UCSD-AML1 (cell line): ENCODE data around the gene DAP.
A peak's percentile ranks its signal among the peaks of the same experiment; 100 is the strongest.

Experiments used
- DNase-seq: peaks from one replicate; lab custom pipeline; 2025; ENCODE audit not compliant: unreplicated experiment; lab: John Stamatoyannopoulos, UW

Gene DAP

GRCh38 chr5:10761933-10762775 lies 1.1 kb upstream of the DAP start:
- DNase-seq, result peak; percentile 76

GRCh38 chr5:10760921-10761184 lies 181 bp downstream of the DAP start:
- DNase-seq, result no peak

DNA sequence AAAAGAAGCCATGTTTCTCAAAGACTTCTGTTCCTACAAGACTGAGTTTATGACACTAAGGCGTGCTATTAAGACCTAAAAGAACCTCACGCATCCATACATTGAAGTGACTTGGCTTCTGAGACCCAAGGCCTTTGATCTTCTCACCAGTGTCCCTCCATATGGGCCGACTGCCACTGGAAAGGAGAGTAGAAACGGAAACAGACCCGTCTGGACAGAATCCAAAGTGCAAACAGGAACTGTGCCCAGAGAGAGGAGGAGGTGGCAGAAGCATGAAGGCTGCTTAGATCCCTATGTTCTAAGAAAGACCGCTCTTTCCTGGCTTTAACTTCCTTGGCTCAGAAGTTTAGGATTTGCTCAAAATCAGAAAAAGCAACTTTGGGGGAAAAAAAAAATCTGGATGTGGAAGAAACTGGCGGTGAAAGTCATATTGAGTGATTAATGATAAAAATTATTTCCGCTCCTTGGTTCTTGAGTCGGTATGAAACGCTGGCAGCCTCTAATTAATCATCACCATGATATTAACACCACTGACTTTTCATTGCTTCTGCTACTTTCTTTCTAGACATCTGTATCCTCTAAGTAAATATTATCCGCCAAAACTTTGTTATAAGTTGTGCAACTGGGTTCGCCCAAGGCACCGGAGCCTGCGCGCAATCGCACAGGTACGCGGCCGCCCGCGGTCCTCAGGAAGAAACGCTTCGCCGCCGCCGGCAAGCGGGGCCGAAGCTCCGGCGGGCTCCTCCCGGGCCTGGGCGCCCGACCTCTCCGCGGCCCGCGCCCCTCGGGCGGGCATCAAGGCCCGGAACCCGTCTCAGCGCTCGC lies 726 bp downstream of the DAP start:
- DNase-seq, result peak; percentile 50

- no peak for DNase-seq
These were observed 1.9 kb downstream of the DAP start for GRCh38 chr5:10759111-10759510.

DNA sequence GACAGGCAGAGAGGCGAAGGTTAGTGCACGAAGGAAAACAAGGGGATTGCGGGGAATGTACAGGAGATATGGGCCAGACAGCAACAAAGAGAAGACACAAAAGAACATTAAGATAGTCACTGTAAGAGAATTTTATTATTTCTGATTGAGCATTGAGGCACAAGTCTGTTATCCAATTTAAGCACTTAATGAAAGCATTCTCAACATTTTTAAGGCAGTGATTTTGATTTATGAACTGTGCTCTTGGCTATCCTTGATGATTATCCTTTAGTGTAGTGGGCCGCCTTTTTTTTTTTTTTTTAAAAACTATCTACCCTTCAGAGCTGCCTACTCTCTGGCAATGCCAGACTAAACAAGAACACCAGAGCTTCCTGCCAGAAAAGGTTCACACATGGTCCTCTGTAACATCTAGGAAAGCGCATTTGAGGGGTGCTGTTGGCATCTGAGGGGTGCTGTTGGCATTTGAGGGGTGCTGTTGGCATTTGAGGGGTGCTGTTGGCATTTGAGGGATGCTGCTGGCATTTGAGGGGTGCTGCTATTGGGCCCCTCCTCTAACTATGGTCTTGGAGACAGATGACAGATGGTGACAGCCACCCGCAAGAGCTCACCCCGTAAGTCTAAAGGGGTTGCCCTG lies 3.0 kb downstream of the DAP start:
- no peak for DNase-seq

- DNase-seq, result no peak
These were observed 4.0 kb downstream of the DAP start for GRCh38 chr5:10757043-10757442.

DNA sequence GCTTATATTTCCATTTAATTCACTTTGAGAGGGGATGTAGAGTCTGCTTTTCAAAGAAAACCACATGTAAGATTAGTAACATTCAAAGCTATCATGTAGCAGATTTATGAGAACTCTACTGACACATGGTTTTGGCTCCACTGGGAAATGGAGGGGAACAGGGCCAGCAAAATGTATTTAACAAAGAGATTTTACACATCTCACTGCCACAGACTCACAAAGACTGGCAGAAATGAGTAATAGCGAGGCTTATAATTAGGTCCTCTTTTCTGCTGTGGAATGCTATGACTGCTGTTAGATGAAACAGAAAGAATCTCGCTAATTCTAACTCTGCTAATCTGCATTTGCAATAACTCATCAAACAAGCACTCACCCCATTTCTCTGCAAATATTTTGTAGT lies 4.5 kb downstream of the DAP start:
- no peak for DNase-seq

- DNase-seq, result no peak
These were observed 7.9 kb downstream of the DAP start for GRCh38 chr5:10753178-10753577.

GRCh38 chr5:10752451-10752850 lies 8.6 kb downstream of the DAP start:
- DNase-seq, result no peak

GRCh38 chr5:10750909-10751308 lies 10.1 kb downstream of the DAP start:
- no peak for DNase-seq

- no peak for DNase-seq
These were observed 13.1 kb downstream of the DAP start for GRCh38 chr5:10747678-10748622.

DNA sequence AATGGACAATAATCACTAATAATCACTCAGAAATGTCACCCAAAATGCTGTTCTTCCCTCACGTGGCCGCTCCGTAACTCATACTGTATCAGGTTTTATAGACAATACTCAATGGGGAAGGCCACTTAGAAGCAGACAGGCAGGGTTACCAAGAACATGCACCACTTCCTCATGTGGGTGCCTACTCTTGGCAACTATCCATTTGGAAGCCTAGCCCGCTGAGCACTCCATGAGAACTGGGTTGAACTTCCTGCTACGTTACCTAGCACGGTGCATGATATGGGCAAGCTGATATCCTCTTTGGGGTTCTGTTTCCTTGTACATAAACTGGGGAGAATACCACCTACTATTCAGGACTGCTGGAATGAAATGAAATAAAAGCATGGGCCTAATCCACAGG lies 14.3 kb downstream of the DAP start:
- DNase-seq, result no peak

DNA sequence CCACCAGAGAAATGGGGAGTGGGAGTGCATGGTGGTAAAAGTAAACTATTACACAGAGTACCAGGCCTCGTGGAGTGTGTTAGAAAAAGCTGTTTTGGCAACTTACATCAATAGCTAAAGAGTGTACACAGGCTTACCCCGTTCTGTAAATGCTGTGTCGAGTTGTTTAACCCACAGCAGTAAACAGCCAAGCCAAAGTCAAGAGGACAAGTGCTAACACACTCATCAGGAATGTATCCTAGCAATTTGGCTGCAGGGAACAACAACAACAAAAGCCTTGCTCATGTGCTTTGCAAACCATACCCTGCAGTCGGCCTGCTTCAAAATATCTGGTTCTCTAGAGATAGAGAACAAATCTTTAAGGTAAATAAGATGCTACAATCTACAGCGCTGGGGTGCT lies 15.9 kb downstream of the DAP start:
- DNase-seq, result no peak

DNA sequence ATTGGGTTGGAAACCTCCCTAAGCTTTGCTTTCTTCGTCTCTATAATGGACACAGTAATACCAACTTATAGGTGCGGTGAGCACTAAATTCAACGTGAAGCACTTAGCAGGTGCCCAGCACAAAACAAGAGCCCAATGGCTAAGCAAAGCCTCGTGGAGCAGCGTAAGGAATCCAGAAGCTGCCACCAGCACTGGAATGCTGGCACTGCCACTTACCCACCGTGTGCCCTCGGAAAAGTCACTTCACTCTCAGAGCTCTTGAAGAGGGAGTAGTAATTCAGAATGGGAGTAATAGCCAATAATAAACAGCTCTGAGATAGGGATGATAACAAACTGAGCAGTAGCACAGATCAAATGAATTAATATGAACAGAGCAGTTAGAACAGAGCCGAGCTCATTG lies 16.4 kb downstream of the DAP start:
- no peak for DNase-seq

DNA sequence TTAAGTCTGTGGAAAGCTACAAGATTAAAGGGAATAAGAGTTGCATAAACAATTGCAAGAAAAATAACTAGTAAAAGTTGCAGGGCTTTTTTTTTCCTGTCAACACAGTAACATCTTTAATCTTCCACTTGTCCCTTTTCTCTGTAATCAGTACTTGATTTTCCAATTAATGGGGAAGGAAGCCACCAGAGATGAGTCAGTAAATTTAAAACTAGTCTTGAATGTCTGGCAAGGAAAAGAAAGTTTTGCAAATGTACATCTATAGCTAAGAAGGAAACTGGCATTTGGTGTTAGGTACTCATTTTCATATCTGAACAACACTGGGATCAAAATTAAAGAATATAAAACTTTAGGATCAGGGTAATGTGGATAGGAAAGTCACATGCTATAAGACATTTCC lies 17.1 kb downstream of the DAP start:
- no peak for DNase-seq

GRCh38 chr5:10743526-10743925 lies 17.5 kb downstream of the DAP start:
- DNase-seq, result no peak

GRCh38 chr5:10741661-10742060 lies 19.4 kb downstream of the DAP start:
- DNase-seq, result no peak

DNA sequence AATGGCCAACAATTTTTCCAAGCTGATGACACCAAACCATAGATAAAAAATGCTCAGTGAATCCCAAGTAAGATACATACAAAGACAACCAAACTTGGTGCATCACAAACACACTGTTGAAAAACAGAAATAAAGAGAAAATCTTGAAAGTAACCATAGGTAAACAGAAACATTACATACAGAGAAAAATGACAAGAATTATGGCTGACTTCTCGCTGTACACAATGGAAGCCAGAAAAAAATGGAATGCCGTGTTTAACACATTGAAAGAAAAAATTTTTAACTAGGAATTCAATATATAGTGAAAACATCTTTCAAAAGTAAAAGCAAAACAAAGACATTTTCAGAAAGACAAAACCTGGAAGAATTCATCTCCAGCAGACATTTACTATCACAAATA lies 20.6 kb downstream of the DAP start:
- no peak for DNase-seq

DNA sequence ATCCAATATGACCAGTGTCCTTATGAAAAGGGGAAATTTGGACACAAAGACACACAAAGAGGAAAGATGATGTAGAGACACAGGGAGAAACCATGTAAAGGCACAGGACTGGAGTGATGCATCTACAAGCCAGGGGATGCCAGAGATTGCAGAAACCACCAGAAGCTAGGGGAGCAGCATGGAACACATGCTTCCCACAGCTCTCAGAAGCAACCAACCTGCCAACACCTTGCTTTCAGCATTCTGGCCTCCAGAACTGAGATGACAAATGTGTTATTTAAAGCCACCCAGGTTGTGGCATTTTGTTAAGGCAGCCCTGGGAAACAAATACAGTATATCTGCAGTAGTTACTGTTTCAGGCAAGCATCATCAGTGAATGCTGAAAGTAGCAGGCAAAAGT lies 23.2 kb downstream of the DAP start:
- DNase-seq, result no peak

DNA sequence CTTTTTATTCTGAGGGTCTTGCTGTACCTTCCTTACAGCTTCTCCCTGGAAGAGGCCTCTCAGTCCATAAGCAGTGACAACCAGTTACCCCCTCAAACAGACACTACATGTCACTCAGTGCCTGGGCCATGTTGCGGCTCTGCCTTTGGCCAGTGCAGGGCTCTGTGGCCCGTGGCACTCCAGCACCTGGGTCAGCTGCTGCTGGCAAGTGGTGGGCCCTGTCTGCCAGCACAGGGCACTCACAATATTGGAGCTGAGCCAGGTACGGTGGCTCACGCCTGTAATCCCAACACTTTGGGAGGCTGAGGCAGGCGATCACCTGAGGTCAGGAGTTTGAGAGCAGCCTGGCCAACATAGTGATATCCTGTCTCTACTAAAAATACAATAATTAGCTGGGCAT lies 24.2 kb downstream of the DAP start:
- no peak for DNase-seq

DNA sequence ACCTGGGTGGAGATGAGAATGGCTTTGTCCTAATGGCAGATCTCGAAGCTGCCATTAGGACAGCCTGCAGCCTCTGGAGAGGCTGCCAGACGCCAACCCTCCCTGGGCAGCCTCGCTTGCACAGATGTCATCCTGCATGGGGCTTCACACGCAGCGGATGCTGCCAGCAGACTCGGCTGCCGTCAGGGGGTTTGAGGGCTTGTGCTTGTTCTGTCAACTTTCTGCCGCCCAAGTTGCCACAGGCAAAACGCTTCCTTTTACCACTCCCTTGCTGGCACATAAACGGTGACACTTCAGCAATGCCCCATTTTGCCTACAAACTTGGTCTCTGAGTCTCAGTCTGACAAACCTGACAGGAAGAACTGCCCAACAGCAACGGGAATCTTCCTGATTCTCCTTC lies 24.7 kb downstream of the DAP start:
- DNase-seq, result no peak
